Activated T-helper 9 cell treated with anti-CD3 and anti-CD28 coated beads, Interleukin-2, amount 50 U/mL, for 16 hours (primary cell): ENCODE results near the gene GOPC.
A peak's percentile ranks its signal among the peaks of the same experiment; 100 is the strongest.
"Not testable (repeated sequence)": the region's sequence is repeated elsewhere in the genome, so short reads cannot be mapped to it uniquely, and the experiment has no call there.

ENCODE experiments used
- DNase-seq: peaks from one replicate; pipeline ENCODE4 v3.0.0-alpha.2; 2020; ENCODE audit warnings: low read depth

Gene GOPC

GRCh38 chr6:117602151-117602898 is at the start of gene GOPC:
Gene GOPC (minus strand): TSS chr6:117602511. CDS start chr6:117602288, 223 bp downstream.
- peak; percentile 92 for DNase-seq

- DNase-seq: not testable (repeated sequence)
These were observed 49.7 kb upstream of the GOPC start for GRCh38 chr6:117651984-117652383.

GRCh38 chr6:117642976-117643375 is 40.7 kb upstream of the GOPC start:
- DNase-seq: no peak

- DNase-seq: no peak
These were observed 35.5 kb upstream of the GOPC start for GRCh38 chr6:117637770-117638169.

GRCh38 chr6:117629119-117629660 is 26.9 kb upstream of the GOPC start:
- DNase-seq: no peak

- no peak for DNase-seq
These were observed 25.2 kb upstream of the GOPC start for GRCh38 chr6:117627533-117627932.

GRCh38 chr6:117624869-117625481 is 22.7 kb upstream of the GOPC start:
- no peak for DNase-seq

GRCh38 chr6:117619178-117619577 is 16.9 kb upstream of the GOPC start:
- no peak for DNase-seq

GRCh38 chr6:117617210-117618035 is 15.1 kb upstream of the GOPC start:
- no peak for DNase-seq

- peak; percentile 27 for DNase-seq
These were observed 14.3 kb upstream of the GOPC start for GRCh38 chr6:117616391-117617209.

GRCh38 chr6:117615750-117616390 is 13.6 kb upstream of the GOPC start:
- DNase-seq: no peak

- no peak for DNase-seq
These were observed 11.7 kb upstream of the GOPC start for GRCh38 chr6:117613920-117614560.

- DNase-seq: no peak
These were observed 5.2 kb upstream of the GOPC start for GRCh38 chr6:117607511-117607910.

- no peak for DNase-seq
These were observed 3.0 kb upstream of the GOPC start for GRCh38 chr6:117605169-117605826.

GRCh38 chr6:117603821-117604220 is 1.5 kb upstream of the GOPC start:
- DNase-seq: no peak

- no peak for DNase-seq
These were observed 733 bp upstream of the GOPC start for GRCh38 chr6:117602899-117603588.

GRCh38 chr6:117601811-117602150 is 530 bp downstream of the GOPC start:
- DNase-seq: peak; percentile 4

GRCh38 chr6:117600008-117600743 is 2.1 kb downstream of the GOPC start:
- DNase-seq: no peak

GRCh38 chr6:117597755-117598154 is 4.6 kb downstream of the GOPC start:
- DNase-seq: no peak
